Trophoblast cell (in vitro differentiated cells and primary cell): Measurements from ENCODE around the gene CEP68.

Experiments used
- DNase-seq, 2 donors: peaks; one replicate each; pipeline ENCODE4 v3.0.0-alpha.2; 2016
- H2AFZ ChIP-seq: 2 replicates; pipeline ENCODE4 v1.6.1; 2013; ENCODE audit warnings: low read length, moderate library complexity, mild to moderate bottlenecking; ENCODE audit not compliant: insufficient read depth, poor library complexity
- H2AK5ac ChIP-seq: 2 replicates; pipeline ENCODE4 v1.6.1; 2013; ENCODE audit warnings: mild to moderate bottlenecking, low read length
- H2BK120ac ChIP-seq: 2 replicates; pipeline ENCODE4 v1.6.1; 2013; ENCODE audit warnings: low read length, mild to moderate bottlenecking, moderate library complexity; ENCODE audit not compliant: insufficient read depth, poor library complexity
- H2BK12ac ChIP-seq: 2 replicates; pipeline ENCODE4 v1.6.1; 2013; ENCODE audit warnings: mild to moderate bottlenecking, low read length, moderate library complexity
- H2BK5ac ChIP-seq: 2 replicates; pipeline ENCODE4 v1.6.1; 2013; ENCODE audit warnings: low read length, low read depth, moderate library complexity, mild to moderate bottlenecking; ENCODE audit not compliant: poor library complexity
- H3K14ac ChIP-seq: 2 replicates; pipeline ENCODE4 v1.6.1; 2013; ENCODE audit warnings: mild to moderate bottlenecking, low read length
- H3K18ac ChIP-seq: 2 replicates; pipeline ENCODE4 v1.6.1; 2013; ENCODE audit warnings: mild to moderate bottlenecking, low read length
- H3K23ac ChIP-seq: 2 replicates; pipeline ENCODE4 v1.6.1; 2013; ENCODE audit warnings: low read length
- H3K27ac ChIP-seq: 2 replicates; pipeline ENCODE4 v1.5.1; 2013; ENCODE audit warnings: low read depth, mild to moderate bottlenecking, inconsistent platforms, low read length, moderate library complexity
- H3K27me3 ChIP-seq: 2 replicates; pipeline ENCODE4 v1.6.1; 2013; ENCODE audit warnings: inconsistent platforms, mild to moderate bottlenecking, low read length, moderate library complexity; ENCODE audit not compliant: insufficient read depth
- H3K36me3 ChIP-seq, 2 experiments: 1 replicate in 1 of 2; 2 replicates in 1 of 2; pipeline ENCODE4 v1.6.1; 2013; ENCODE audit warnings: low read length in 2 of 2, mild to moderate bottlenecking in 2 of 2, moderate library complexity in 1 of 2; ENCODE audit not compliant: insufficient read depth in 2 of 2, control insufficient read depth in 1 of 2
- H3K4ac ChIP-seq: 2 replicates; pipeline ENCODE4 v1.6.1; 2013; ENCODE audit warnings: low read depth, mild to moderate bottlenecking, low read length, moderate library complexity
- H3K4me1 ChIP-seq, 2 experiments: 1 replicate in 1 of 2; 2 replicates in 1 of 2; pipeline ENCODE4 v1.6.1; 2013; ENCODE audit warnings: low read length in 2 of 2, mild to moderate bottlenecking in 2 of 2, moderate library complexity in 1 of 2; ENCODE audit not compliant: insufficient read depth in 2 of 2, control insufficient read depth in 1 of 2
- H3K4me2 ChIP-seq: 2 replicates; pipeline ENCODE4 v1.6.1; 2013; ENCODE audit warnings: inconsistent platforms, mild to moderate bottlenecking, low read length, moderate library complexity
- H3K4me3 ChIP-seq: 2 replicates; pipeline ENCODE4 v1.5.1; 2013; ENCODE audit warnings: mild to moderate bottlenecking, low read depth, low read length, inconsistent platforms
- H3K79me1 ChIP-seq: one replicate; pipeline ENCODE4 v1.6.1; 2013; ENCODE audit warnings: low read length
- H3K79me2 ChIP-seq: 2 replicates; pipeline ENCODE4 v1.6.1; 2013; ENCODE audit warnings: low read length, mild to moderate bottlenecking; ENCODE audit not compliant: control insufficient read depth, insufficient read depth, poor library complexity
- H3K9ac ChIP-seq: 2 replicates; pipeline ENCODE4 v1.6.1; 2013; ENCODE audit warnings: mild to moderate bottlenecking, low read length
- H3K9me3 ChIP-seq: 2 replicates; pipeline ENCODE4 v1.6.1; 2013; ENCODE audit warnings: low read depth, mild to moderate bottlenecking, control low read depth, inconsistent platforms, low read length; ENCODE audit not compliant: insufficient read depth
- H4K12ac ChIP-seq: 2 replicates; pipeline ENCODE4 v1.6.1; 2013; ENCODE audit warnings: low read depth, mild to moderate bottlenecking, low read length, moderate library complexity
- H4K8ac ChIP-seq: 2 replicates; pipeline ENCODE4 v1.6.1; 2013; ENCODE audit warnings: low read depth, mild to moderate bottlenecking, low read length, moderate library complexity
- H4K91ac ChIP-seq: one replicate; pipeline ENCODE4 v1.6.1; 2013; ENCODE audit warnings: low read depth, mild to moderate bottlenecking, low read length, moderate library complexity
- WGBS: extraction: QIAGEN DNeasy Blood & Tissue Kit; methylation state at CpG from one replicate; pipeline ENCODE4 v1.1.7; 2013; ENCODE audit warnings: missing lambda C conversion rate; ENCODE audit not compliant: insufficient read length, insufficient coverage; ENCODE audit errors: extremely low coverage; 5-methylcytosine and 5-hydroxymethylcytosine counted together

Gene CEP68

DNA sequence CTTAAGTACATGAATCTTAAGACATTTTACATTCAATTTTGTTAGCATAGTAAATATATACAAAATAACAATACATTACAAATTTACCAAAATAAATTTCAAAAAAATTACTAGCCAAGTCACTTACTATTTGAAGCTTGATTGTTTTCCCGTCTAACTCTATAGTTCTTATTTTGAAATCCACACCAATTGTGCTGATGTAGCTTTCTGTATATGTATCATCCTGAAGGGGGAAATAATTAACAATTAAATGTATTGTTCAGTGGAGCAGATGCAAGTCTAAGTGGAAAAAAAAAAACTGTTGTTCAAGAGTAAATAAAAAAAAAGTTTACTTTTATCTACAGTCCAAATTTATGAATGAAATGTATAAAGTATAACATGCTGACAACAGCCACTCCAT, 41.6 kb downstream of the CEP68 start:
- WGBS = no CpG with 5 or more reads among the region's 1 CpG
- H2AFZ ChIP-seq = no peak overlapping the region
- no peak overlapping the region for H3K23ac ChIP-seq
- H3K36me3 ChIP-seq = peaks cover 29 to 33% of the 10 kb centered on the region in 2 experiments
- no peak overlapping the region for H3K4me2 ChIP-seq
- no peak overlapping the region for H2BK12ac ChIP-seq
- H3K9me3 ChIP-seq = no peaks in the 10 kb centered on the region
- peaks cover 7% of the 10 kb centered on the region for H3K79me2 ChIP-seq
- no peak overlapping the region for H4K91ac ChIP-seq
- no peak overlapping the region for H2AK5ac ChIP-seq
- no peak overlapping the region for H4K12ac ChIP-seq
- H3K14ac ChIP-seq = no peak overlapping the region
- H2BK5ac ChIP-seq = no peak overlapping the region
- no peak overlapping the region for H4K8ac ChIP-seq
- no peak overlapping the region for H2BK120ac ChIP-seq
- H3K9ac ChIP-seq = no peak overlapping the region
- no peak overlapping the region for H3K27ac ChIP-seq
- H3K27me3 ChIP-seq = no peaks in the 10 kb centered on the region
- DNase-seq = no peak
- H3K18ac ChIP-seq = no peak overlapping the region
- H3K4ac ChIP-seq = no peak overlapping the region
- H3K4me1 ChIP-seq = no peaks in the 10 kb centered on the region
- H3K4me3 ChIP-seq = no peak overlapping the region
- peaks cover 2% of the 10 kb centered on the region for H3K79me1 ChIP-seq

DNA sequence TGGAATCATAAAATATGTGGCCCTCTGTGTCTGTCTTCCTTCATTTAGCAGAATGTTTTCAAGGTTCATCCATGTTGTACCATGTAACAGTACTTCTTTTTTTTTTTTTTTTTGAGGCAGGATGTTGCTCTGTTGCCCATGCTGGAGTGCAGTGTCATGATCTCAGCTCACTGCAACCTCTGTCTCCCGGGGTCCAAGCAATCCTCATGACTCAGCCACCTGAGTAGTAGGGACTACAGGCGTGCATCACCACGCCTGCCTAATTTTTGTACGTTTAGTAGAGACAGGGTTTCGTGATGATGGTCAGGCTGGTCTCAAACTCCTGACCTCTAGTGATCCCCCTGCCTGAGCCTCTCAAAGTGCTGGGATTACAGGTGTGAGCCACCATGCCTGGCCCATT, 42.5 kb downstream of the CEP68 start:
- H3K27me3 ChIP-seq = no peaks in the 10 kb centered on the region
- H3K36me3 ChIP-seq = peaks cover 31 to 36% of the 10 kb centered on the region in 2 experiments
- H2AFZ ChIP-seq = no peak overlapping the region
- no peak overlapping the region for H2BK12ac ChIP-seq
- no peak overlapping the region for H2BK120ac ChIP-seq
- peak overlapping the region; percentile 65 for H3K18ac ChIP-seq
- H3K4ac ChIP-seq = peak overlapping the region; percentile 46
- H4K12ac ChIP-seq = no peak overlapping the region
- H3K79me1 ChIP-seq = peaks cover 2% of the 10 kb centered on the region
- H3K14ac ChIP-seq = no peak overlapping the region
- peaks cover 7% of the 10 kb centered on the region for H3K79me2 ChIP-seq
- H3K4me3 ChIP-seq = no peak overlapping the region
- no peaks in the 10 kb centered on the region for H3K9me3 ChIP-seq
- H2AK5ac ChIP-seq = no peak overlapping the region
- DNase-seq = no peak
- H2BK5ac ChIP-seq = no peak overlapping the region
- no peak overlapping the region for H4K8ac ChIP-seq
- no peak overlapping the region for H3K4me2 ChIP-seq
- H3K9ac ChIP-seq = no peak overlapping the region
- no CpG with 5 or more reads among the region's 5 CpGs for WGBS
- H4K91ac ChIP-seq = no peak overlapping the region
- no peaks in the 10 kb centered on the region for H3K4me1 ChIP-seq
- H3K23ac ChIP-seq = no peak overlapping the region
- no peak overlapping the region for H3K27ac ChIP-seq

DNA sequence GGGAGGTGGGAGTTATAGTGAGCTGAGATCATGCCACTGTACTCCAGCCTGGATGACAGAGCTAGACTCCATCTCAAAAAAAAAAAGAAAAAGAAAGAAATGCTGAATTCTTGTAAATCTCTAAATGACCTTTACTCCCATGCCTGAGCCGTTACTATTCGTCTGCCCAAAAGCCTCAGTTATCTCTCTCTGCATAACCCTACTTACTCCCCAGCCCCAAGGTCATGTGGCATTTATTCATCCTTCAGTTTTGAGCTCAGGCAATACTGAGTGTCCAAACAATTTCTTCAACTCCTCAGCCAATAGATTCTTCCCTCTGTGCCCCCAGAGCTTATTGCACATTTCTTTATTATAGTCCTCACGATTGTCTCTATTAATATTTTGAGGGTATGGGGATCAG, 44.9 kb downstream of the CEP68 start:
- Histone ChIP-seq H3K9ac (no peak overlapping the region), H3K27me3 (no peaks in the 10 kb centered on the region), H4K91ac (no peak overlapping the region), H3K27ac (no peak overlapping the region), H3K18ac (no peak overlapping the region), H3K4me2 (no peak overlapping the region), H2AK5ac (no peak overlapping the region), H3K23ac (no peak overlapping the region), H3K36me3 (peaks cover 16 to 29% of the 10 kb centered on the region in 2 experiments), H3K4me1 (no peaks in the 10 kb centered on the region), H2BK5ac (no peak overlapping the region), H3K4me3 (no peak overlapping the region), H3K4ac (no peak overlapping the region), H3K9me3 (no peaks in the 10 kb centered on the region), H4K12ac (no peak overlapping the region), H2AFZ (no peak overlapping the region), H3K14ac (no peak overlapping the region), H3K79me1 (no peaks in the 10 kb centered on the region), H2BK12ac (no peak overlapping the region), H4K8ac (no peak overlapping the region), H3K79me2 (peaks cover 3% of the 10 kb centered on the region), H2BK120ac (no peak overlapping the region)
- no CpG with 5 or more reads among the region's 3 CpGs for WGBS
- DNase-seq = peak; percentile 25 to 46

DNA sequence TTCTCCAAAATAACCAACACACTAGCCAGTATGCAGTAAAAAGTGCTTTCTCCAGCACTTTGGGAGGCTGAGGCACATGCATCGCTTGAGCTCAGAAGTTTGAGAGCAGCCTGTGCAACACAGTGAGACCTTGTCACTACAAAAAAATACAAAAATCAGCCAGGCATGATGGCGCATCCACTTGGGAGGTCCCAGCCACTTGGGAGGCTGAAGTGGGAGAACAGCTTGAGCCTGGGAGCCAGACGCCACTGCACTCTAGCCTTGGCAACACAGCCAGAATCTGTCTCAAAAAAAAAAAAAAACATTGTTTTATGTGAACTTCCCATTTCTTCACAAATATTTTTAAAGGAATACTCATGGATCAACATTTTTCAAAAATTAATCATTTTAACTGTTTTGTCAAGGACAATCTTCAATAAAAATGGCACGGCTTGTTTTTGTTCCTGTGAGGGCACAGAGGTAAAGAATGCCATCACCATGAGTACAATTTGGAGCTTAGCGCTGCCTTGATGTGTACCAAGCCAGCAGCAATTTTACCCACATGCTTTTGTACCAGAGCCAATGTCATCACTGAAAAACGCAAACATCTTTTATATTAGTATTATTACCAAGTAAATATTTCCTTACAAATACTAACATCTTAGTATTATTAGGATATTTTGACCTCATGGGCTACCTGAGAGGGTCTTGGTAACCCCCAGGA, 46.9 kb downstream of the CEP68 start:
- no peak overlapping the region for H2BK120ac ChIP-seq
- H3K14ac ChIP-seq = no peak overlapping the region
- no peak overlapping the region for H3K18ac ChIP-seq
- peak in 1 of 2 donors; percentile 37 for DNase-seq
- no peak overlapping the region for H3K4ac ChIP-seq
- H3K9me3 ChIP-seq = no peaks in the 10 kb centered on the region
- H2AK5ac ChIP-seq = no peak overlapping the region
- no peak overlapping the region for H4K8ac ChIP-seq
- no peak overlapping the region for H2BK5ac ChIP-seq
- H3K79me1 ChIP-seq = no peaks in the 10 kb centered on the region
- H2AFZ ChIP-seq = no peak overlapping the region
- WGBS = no CpG with 5 or more reads among the region's 6 CpGs
- no peaks in the 10 kb centered on the region for H3K4me1 ChIP-seq
- H3K79me2 ChIP-seq = peaks cover 11% of the 10 kb centered on the region
- H3K27ac ChIP-seq = no peak overlapping the region
- H3K4me3 ChIP-seq = no peak overlapping the region
- no peak overlapping the region for H3K9ac ChIP-seq
- H3K27me3 ChIP-seq = no peaks in the 10 kb centered on the region
- no peak overlapping the region for H4K12ac ChIP-seq
- H3K36me3 ChIP-seq = peaks cover 20 to 27% of the 10 kb centered on the region in 2 experiments
- no peak overlapping the region for H3K23ac ChIP-seq
- no peak overlapping the region for H3K4me2 ChIP-seq
- H4K91ac ChIP-seq = no peak overlapping the region
- no peak overlapping the region for H2BK12ac ChIP-seq
